K562 (cell line): Measurements from ENCODE around the gene RPS6KA4. TPM values are rescaled to one million over a fixed set of nuclear protein-coding genes. Genes with fewer than 3 reads are reported as not detected.
A peak's percentile ranks its signal among the peaks of the same experiment; 100 is the strongest.

Source experiments
- ARID2 ChIP-seq: fragments of 450-650 bp; IDR thresholded peaks from 2 replicates; pipeline ENCODE4 v1.6.1; 2017; ENCODE audit warnings: antibody characterized with exemption, mild to moderate bottlenecking
- CAMTA2 ChIP-seq: fragments of 250-450 bp; sonication (Bioruptor Pico); conservative IDR thresholded peaks from 2 replicates; pipeline ENCODE4 v1.5.1; 2022
- CBX5 ChIP-seq: IDR thresholded peaks from 2 replicates; pipeline ENCODE4 v1.6.1; 2014; ENCODE audit warnings: low read depth, borderline replicate concordance
- HMG20B ChIP-seq: fragments of 250-450 bp; sonication (Bioruptor Pico); IDR thresholded peaks from 2 replicates; pipeline ENCODE4 v1.5.0; 2021; ENCODE audit warnings: mild to moderate bottlenecking
- HSF4 ChIP-seq: fragments of 250-450 bp; sonication (Bioruptor Pico); IDR thresholded peaks from 2 replicates; pipeline ENCODE4 v2.1.2; 2022; ENCODE audit warnings: mild to moderate bottlenecking, moderate library complexity, borderline replicate concordance
- JUN ChIP-seq, 2 experiments: sonication (generic) in 1 of 2; formaldehyde crosslinking in 1 of 2; IDR thresholded peaks; 2 replicates each; pipeline versions ENCODE4 v1.6.1 to v1.8.0; 2012 to 2022; ENCODE audit warnings: borderline replicate concordance in 2 of 2, mild to moderate bottlenecking in 2 of 2, improper control_type of control experiment in 1 of 2, low read depth in 1 of 2, low read length in 1 of 2, missing genetic modification reagents in 1 of 2
- MYBL2 ChIP-seq, 2 experiments: fragments of 450-650 bp in 1 of 2; sonication (generic) in 1 of 2; formaldehyde crosslinking in 1 of 2; IDR thresholded peaks; 2 replicates each; pipeline versions ENCODE4 v1.6.1 to v1.8.1; 2017 to 2022; ENCODE audit warnings: borderline replicate concordance in 1 of 2, inconsistent platforms in 1 of 2, low read depth in 1 of 2, mild to moderate bottlenecking in 1 of 2, missing genetic modification reagents in 1 of 2, moderate library complexity in 1 of 2
- NFATC3 ChIP-seq: fragments of 450-650 bp; IDR thresholded peaks from 2 replicates; pipeline ENCODE4 v1.6.1; 2017; ENCODE audit warnings: mild to moderate bottlenecking
- NR2C1 ChIP-seq, 2 experiments: fragments of 450-650 bp; IDR thresholded peaks; 2 replicates each; pipeline ENCODE4 v1.6.1; 2017; ENCODE audit warnings: mild to moderate bottlenecking in 2 of 2, antibody characterized with exemption in 1 of 2, inconsistent platforms in 1 of 2, missing compliant biosample characterization in 1 of 2, missing genetic modification characterization in 1 of 2
- NR2F6 ChIP-seq: fragments of 450-650 bp; formaldehyde crosslinking; IDR thresholded peaks from 2 replicates; pipeline ENCODE4 v1.4.0; 2020; ENCODE audit warnings: mild to moderate bottlenecking
- NR3C1 ChIP-seq: sonication (generic); formaldehyde crosslinking; IDR thresholded peaks from 2 replicates; pipeline ENCODE4 v1.8.1; 2022; ENCODE audit warnings: missing genetic modification reagents
- PHB ChIP-seq: fragments of 250-450 bp; sonication (Bioruptor Pico); IDR thresholded peaks from 2 replicates; pipeline ENCODE4 v1.5.0; 2021
- SMARCC2 ChIP-seq: fragments of 450-650 bp; IDR thresholded peaks from 2 replicates; pipeline ENCODE4 v1.6.1; 2017; ENCODE audit warnings: antibody characterized with exemption, moderate library complexity, mild to moderate bottlenecking, low read depth
- SRSF7 ChIP-seq: fragments of 200-400 bp; formaldehyde crosslinking; optimal IDR thresholded peaks from 2 replicates; pipeline ENCODE3; 2017; ENCODE audit warnings: mild to moderate bottlenecking, low read depth, low read length
- ZFX ChIP-seq: sonication (generic); formaldehyde crosslinking; IDR thresholded peaks from 2 replicates; pipeline ENCODE4 v1.8.0; 2022; ENCODE audit warnings: mild to moderate bottlenecking, missing genetic modification reagents, moderate library complexity
- ZKSCAN3 ChIP-seq: fragments of 250-450 bp; sonication (Bioruptor Pico); IDR thresholded peaks from 2 replicates; pipeline ENCODE4 v1.4.0; 2020
- ZNF140 ChIP-seq: fragments of 250-450 bp; sonication (Bioruptor Pico); IDR thresholded peaks from 2 replicates; pipeline ENCODE4 v1.8.0; 2021; ENCODE audit warnings: moderate library complexity, mild to moderate bottlenecking, inconsistent platforms
- ZNF143 ChIP-seq: sonication (generic); formaldehyde crosslinking; IDR thresholded peaks from 2 replicates; pipeline ENCODE4 v1.9.0; 2022; ENCODE audit warnings: mild to moderate bottlenecking, missing genetic modification reagents
- polyA plus RNA-seq, 8 experiments: library from polyadenylated mRNA; depleted of rRNA in 4 of 8; stranded (reverse) in 5 of 8; unstranded in 3 of 8; fragments of >200 nt; fragmentation: Nextera tagmentation in 2 of 8; fragmentation: Illumina TruSeq in 1 of 8; extraction: Ambion mirVana in 2 of 8; extraction: Trizol in 1 of 8; gene quantifications; 2 replicates each; pipeline versions ENCODE4 v1.2.1 to v1.2.3, GENCODE V29; 2011 to 2014; ENCODE audit warnings: inconsistent platforms in 1 of 8, missing spikeins in 1 of 8
- total RNA-seq, 7 experiments: library from RNA; depleted of rRNA in 6 of 7; stranded (reverse); fragments of >200 nt in 6 of 7; fragmentation: Illumina TruSeq in 2 of 7; extraction: Trizol in 2 of 7; gene quantifications; 2 replicates each; pipeline versions ENCODE4 v1.2.1 to v1.2.3, GENCODE V29; 2011 to 2021; ENCODE audit warnings: low replicate concordance in 1 of 7
- TF ChIP-seq, protein P1 (sequence below): fragments of 450-650 bp; formaldehyde crosslinking; IDR thresholded peaks from 2 replicates; pipeline ENCODE4 v1.4.0; 2020; ENCODE audit warnings: mild to moderate bottlenecking, moderate library complexity
- TF ChIP-seq, protein P2 (sequence below): fragments of 450-650 bp; IDR thresholded peaks from 2 replicates; pipeline ENCODE4 v1.6.1; 2016; ENCODE audit warnings: antibody characterized with exemption
- TF ChIP-seq, protein P3 (sequence below): fragments of 250-450 bp; sonication (Bioruptor Pico); IDR thresholded peaks from 2 replicates; pipeline ENCODE4 v1.9.0; 2021; ENCODE audit warnings: mild to moderate bottlenecking
- TF ChIP-seq, protein P4 (sequence below): fragments of 250-450 bp; sonication (Bioruptor Pico); IDR thresholded peaks from 2 replicates; pipeline ENCODE4 v1.4.0; 2020; ENCODE audit warnings: mild to moderate bottlenecking, moderate library complexity

The RPS6KA4 gene
- total and polyA plus RNA-seq, 9 of the 15 experiments (the other 6 are each of a cell fraction or from before 2014, with no cell fraction given) = 0.15 to 23.8 (median 9.8) TPM

DNA sequence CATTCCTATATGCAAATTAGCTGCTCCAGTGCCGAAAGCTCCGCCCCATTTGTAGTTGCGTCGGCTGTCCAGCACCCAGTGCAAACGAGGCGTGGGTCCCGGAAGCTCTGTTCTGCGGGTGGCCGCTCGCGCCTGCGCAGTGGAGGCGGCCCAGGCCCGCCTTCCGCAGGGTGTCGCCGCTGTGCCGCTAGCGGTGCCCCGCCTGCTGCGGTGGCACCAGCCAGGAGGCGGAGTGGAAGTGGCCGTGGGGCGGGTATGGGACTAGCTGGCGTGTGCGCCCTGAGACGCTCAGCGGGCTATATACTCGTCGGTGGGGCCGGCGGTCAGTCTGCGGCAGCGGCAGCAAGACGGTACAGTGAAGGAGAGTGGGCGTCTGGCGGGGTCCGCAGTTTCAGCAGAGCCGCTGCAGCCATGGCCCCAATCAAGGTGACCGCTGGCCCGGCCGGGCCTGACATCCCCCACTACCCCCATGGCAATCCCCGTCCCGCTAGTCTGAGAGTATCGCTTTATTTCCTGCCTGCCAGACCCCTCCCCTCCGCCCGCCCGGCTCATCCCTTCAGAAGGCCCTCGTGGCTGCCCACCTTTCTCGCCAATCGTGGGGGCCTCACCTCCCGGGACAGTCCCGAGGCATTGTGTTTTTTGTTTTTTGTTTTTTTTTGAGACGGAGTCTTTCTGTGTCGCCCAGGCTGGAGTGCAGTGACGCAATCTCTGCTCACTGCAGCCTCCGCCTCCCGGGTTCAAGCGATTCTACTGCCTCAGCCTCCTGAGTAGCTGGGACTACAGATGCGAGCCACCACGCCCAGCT, 40.8 kb upstream of the RPS6KA4 start, which contains the start of gene PRDX5 (continued):
- TF ChIP-seq NR2C1 (IDR thresholded peaks at IDR 0.05) (no peak), NR2C1 (tag; IDR thresholded peaks at IDR 0.05) (no peak), ZNF140 (CRISPR knock-in tag) (no peak), SMARCC2 (no peak), HMG20B (CRISPR knock-in tag) (no peak), MYBL2 (IDR thresholded peaks at IDR 0.05; ENCODE audit: low read depth) (no peak), MYBL2 (CRISPR knock-in tag; IDR thresholded peaks at IDR 0.05; ENCODE audit: borderline replicate concordance) (no peak), PHB (CRISPR knock-in tag) (no peak), ARID2 (peak; percentile 76), ZKSCAN3 (CRISPR knock-in tag) (no peak), ZFX (CRISPR knock-in tag) (peak; percentile 71), HSF4 (CRISPR knock-in tag) (no peak), JUN (IDR thresholded peaks at IDR 0.05; ENCODE audit: borderline replicate concordance, low read depth, low read length) (no peak), JUN (CRISPR knock-in tag; IDR thresholded peaks at IDR 0.05; ENCODE audit: borderline replicate concordance) (no peak), NR3C1 (no peak), NR2F6 (no peak), CBX5 (no peak), CAMTA2 (CRISPR knock-in tag) (no peak), SRSF7 (no peak), ZNF143 (CRISPR knock-in tag) (no peak), NFATC3 (no peak)
- TF ChIP-seq, protein P1, sequence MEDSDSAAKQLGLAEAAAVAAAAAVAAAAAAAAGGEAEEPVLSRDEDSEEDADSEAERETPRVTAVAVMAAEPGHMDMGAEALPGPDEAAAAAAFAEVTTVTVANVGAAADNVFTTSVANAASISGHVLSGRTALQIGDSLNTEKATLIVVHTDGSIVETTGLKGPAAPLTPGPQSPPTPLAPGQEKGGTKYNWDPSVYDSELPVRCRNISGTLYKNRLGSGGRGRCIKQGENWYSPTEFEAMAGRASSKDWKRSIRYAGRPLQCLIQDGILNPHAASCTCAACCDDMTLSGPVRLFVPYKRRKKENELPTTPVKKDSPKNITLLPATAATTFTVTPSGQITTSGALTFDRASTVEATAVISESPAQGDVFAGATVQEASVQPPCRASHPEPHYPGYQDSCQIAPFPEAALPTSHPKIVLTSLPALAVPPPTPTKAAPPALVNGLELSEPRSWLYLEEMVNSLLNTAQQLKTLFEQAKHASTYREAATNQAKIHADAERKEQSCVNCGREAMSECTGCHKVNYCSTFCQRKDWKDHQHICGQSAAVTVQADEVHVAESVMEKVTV = peak; percentile 74
- TF ChIP-seq, protein P2, sequence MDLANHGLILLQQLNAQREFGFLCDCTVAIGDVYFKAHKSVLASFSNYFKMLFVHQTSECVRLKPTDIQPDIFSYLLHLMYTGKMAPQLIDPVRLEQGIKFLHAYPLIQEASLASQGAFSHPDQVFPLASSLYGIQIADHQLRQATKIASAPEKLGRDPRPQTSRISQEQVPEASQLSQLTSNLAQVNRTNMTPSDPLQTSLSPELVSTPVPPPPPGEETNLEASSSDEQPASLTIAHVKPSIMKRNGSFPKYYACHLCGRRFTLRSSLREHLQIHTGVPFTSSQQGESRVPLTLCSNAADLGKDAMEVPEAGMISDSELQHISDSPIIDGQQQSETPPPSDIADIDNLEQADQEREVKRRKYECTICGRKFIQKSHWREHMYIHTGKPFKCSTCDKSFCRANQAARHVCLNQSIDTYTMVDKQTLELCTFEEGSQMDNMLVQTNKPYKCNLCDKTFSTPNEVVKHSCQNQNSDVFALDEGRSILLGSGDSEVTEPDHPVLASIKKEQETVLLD = peak; percentile 93
- TF ChIP-seq, protein P3, sequence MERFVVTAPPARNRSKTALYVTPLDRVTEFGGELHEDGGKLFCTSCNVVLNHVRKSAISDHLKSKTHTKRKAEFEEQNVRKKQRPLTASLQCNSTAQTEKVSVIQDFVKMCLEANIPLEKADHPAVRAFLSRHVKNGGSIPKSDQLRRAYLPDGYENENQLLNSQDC (CRISPR knock-in tag) = no peak
- TF ChIP-seq, protein P4, sequence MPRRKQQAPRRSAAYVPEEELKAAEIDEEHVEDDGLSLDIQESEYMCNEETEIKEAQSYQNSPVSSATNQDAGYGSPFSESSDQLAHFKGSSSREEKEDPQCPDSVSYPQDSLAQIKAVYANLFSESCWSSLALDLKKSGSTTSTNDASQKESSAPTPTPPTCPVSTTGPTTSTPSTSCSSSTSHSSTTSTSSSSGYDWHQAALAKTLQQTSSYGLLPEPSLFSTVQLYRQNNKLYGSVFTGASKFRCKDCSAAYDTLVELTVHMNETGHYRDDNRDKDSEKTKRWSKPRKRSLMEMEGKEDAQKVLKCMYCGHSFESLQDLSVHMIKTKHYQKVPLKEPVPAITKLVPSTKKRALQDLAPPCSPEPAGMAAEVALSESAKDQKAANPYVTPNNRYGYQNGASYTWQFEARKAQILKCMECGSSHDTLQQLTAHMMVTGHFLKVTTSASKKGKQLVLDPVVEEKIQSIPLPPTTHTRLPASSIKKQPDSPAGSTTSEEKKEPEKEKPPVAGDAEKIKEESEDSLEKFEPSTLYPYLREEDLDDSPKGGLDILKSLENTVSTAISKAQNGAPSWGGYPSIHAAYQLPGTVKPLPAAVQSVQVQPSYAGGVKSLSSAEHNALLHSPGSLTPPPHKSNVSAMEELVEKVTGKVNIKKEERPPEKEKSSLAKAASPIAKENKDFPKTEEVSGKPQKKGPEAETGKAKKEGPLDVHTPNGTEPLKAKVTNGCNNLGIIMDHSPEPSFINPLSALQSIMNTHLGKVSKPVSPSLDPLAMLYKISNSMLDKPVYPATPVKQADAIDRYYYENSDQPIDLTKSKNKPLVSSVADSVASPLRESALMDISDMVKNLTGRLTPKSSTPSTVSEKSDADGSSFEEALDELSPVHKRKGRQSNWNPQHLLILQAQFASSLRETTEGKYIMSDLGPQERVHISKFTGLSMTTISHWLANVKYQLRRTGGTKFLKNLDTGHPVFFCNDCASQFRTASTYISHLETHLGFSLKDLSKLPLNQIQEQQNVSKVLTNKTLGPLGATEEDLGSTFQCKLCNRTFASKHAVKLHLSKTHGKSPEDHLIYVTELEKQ (CRISPR knock-in tag) = no peak
